D341Med (cell line): ENCODE results near the gene MPZL3.
"Not testable (repeated sequence)": the region's sequence is repeated elsewhere in the genome, so short reads cannot be mapped to it uniquely, and the experiment has no call there.

Experiments used
- DNase-seq: peaks from one replicate; pipeline ENCODE4 v3.0.0; 2012; ENCODE audit warnings: low spot score

The MPZL3 gene

DNA sequence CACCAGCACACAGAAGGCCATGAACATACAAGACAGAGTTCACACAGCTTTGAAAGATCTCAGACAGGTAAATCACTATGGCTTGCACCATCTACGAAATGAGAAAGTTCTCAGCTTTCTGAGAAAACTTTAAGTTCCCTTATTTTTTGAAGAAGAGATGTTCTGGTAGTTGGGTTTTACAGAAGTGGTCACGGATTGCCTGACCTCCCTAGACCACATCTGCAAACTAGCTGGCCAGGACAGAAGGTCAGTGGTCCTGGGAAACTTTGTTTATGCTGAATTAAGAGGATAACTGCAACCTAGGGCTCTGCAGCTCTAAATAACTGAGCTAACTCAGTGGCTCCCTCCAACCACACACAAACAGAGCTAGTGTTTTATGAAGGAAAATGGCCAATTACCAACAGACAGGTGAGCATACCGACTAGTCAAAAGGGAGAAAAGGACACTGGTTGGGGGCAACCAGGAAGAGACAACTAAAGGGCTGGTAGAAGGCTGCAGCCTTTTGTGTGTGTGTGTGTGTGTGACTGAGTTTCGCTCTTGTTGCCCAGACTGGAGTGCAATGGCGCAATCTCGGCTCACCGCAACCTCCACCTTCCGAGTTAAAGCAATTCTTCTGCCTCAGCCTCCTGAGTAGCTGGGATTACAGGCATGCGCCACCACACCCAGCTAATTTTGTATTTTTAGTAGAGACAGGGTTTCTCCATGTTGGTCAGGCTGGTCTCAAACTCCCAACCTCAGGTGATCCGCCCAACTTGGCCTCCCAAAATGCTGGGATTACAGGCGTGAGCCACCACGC is 67.2 kb downstream of the MPZL3 start:
- DNase-seq = no peak

- DNase-seq = not testable (repeated sequence)
Observed at GRCh38 chr11:118183691-118184090, 68.5 kb downstream of the MPZL3 start.

GRCh38 chr11:118180300-118180703 is 71.9 kb downstream of the MPZL3 start:
- DNase-seq = peak; percentile 56

- DNase-seq = no peak
Observed at GRCh38 chr11:118176778-118177134, 75.4 kb downstream of the MPZL3 start.
